Measurements from ENCODE around the gene ROCK1. TPM values are rescaled to one million over a fixed set of nuclear protein-coding genes. Genes with fewer than 3 reads are reported as not detected.
A peak's percentile ranks its signal among the peaks of the same experiment; 100 is the strongest.

Gene ROCK1
- total RNA-seq, 6 experiments from 2014 or later, result 64.8 to 71.7 (median 67.1) TPM

GRCh38 chr18:21134895-21135294 lies 23.3 kb upstream of the ROCK1 start:
- H3K27ac Mint-ChIP-seq, result no peak overlapping the region
- no peaks in the 10 kb centered on the region for H3K36me3 Mint-ChIP-seq (ENCODE audit: low read depth)
- peaks cover 31% of the 10 kb centered on the region for H3K4me1 Mint-ChIP-seq (ENCODE audit: low read depth)
- no peaks in the 10 kb centered on the region; the same call in 1 of the 2 replicates for H3K27me3 Mint-ChIP-seq (ENCODE audit: insufficient read depth)
- TF ChIP-seq, protein P1, sequence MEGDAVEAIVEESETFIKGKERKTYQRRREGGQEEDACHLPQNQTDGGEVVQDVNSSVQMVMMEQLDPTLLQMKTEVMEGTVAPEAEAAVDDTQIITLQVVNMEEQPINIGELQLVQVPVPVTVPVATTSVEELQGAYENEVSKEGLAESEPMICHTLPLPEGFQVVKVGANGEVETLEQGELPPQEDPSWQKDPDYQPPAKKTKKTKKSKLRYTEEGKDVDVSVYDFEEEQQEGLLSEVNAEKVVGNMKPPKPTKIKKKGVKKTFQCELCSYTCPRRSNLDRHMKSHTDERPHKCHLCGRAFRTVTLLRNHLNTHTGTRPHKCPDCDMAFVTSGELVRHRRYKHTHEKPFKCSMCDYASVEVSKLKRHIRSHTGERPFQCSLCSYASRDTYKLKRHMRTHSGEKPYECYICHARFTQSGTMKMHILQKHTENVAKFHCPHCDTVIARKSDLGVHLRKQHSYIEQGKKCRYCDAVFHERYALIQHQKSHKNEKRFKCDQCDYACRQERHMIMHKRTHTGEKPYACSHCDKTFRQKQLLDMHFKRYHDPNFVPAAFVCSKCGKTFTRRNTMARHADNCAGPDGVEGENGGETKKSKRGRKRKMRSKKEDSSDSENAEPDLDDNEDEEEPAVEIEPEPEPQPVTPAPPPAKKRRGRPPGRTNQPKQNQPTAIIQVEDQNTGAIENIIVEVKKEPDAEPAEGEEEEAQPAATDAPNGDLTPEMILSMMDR (IDR thresholded peaks at IDR 0.05), result peak; percentile 58
- no peak overlapping the region for H3K4me3 Mint-ChIP-seq
- peak; percentile 5 for DNase-seq
- no peaks in the 10 kb centered on the region; the same call in 1 of the 2 replicates for H3K9me3 Mint-ChIP-seq

DNA sequence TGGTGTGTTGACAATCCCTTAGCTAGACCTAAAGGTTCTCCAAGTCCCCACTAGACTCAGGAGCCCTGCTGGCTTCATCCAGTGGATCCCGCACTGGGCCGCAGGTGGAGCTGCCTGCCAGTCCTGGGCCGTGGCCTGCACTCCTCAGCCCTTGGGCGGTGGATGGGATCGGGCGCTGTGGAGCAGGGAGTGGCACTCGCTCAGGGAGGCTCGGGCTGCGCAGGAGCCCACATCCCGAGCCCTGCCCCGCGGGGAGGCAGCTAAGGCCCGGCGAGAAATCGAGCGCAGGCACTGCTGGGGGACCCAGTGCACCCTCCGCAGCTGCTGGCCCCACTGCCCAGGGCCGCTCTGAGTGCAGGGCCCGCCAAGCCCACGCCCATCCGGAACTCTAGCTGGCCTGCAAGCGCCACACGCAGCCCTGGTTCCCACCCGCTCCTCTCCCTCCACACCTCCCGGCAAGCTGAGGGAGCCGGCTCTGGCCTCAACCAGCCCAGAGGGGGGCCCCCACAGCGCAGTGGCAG lies 20.8 kb upstream of the ROCK1 start:
- no peak overlapping the region for H3K4me3 Mint-ChIP-seq
- no peak for DNase-seq
- H3K27ac Mint-ChIP-seq, result no peak overlapping the region
- peaks cover 47% of the 10 kb centered on the region for H3K4me1 Mint-ChIP-seq (ENCODE audit: low read depth)
- no peaks in the 10 kb centered on the region; the same call in 1 of the 2 replicates for H3K27me3 Mint-ChIP-seq (ENCODE audit: insufficient read depth)
- TF ChIP-seq, protein P1 (IDR thresholded peaks at IDR 0.05), result no peak
- no peaks in the 10 kb centered on the region for H3K9me3 Mint-ChIP-seq
- H3K36me3 Mint-ChIP-seq (ENCODE audit: low read depth), result no peaks in the 10 kb centered on the region

DNA sequence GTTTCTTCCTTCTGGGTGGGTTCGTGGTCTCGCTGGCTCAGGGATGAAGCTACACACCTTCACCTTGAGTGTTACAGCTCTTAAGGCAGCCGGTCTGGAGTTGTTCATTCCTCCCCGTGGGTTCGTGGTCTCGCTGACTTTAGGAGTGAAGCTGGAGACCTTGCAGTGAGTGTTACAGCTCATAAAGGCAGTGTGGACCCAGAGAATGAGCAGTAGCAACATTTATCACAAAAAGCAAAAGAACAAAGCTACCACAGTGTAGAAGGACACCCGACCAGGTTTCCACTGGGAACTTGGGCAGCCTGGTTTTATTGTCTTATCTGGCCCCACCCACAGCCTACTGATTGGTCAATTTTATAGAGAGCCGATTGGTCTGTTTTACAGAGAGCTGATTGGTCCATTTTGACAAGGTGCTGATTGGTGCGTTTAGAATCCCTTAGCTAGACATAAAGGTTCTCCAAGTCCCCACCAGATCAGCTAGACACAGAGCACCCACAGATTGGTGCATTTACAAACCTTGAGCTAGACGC lies 20.1 kb upstream of the ROCK1 start:
- no peak overlapping the region for H3K4me3 Mint-ChIP-seq
- H3K27me3 Mint-ChIP-seq (ENCODE audit: insufficient read depth), result no peaks in the 10 kb centered on the region; the same call in 1 of the 2 replicates
- no peak overlapping the region for H3K27ac Mint-ChIP-seq
- H3K36me3 Mint-ChIP-seq (ENCODE audit: low read depth), result no peaks in the 10 kb centered on the region
- peaks cover 47% of the 10 kb centered on the region for H3K4me1 Mint-ChIP-seq (ENCODE audit: low read depth)
- H3K9me3 Mint-ChIP-seq, result no peaks in the 10 kb centered on the region
- TF ChIP-seq, protein P1 (IDR thresholded peaks at IDR 0.05), result no peak
- DNase-seq, result no peak

- Mint-ChIP-seq H3K4me1 (ENCODE audit: low read depth) (peaks cover 50% of the 10 kb centered on the region), H3K27me3 (ENCODE audit: insufficient read depth) (no peaks in the 10 kb centered on the region; the same call in 1 of the 2 replicates), H3K27ac (peak overlapping the region; percentile 56), H3K36me3 (ENCODE audit: low read depth) (no peaks in the 10 kb centered on the region), H3K4me3 (peak overlapping the region; percentile 38), H3K9me3 (no peaks in the 10 kb centered on the region)
- peak; percentile 90 for DNase-seq
- TF ChIP-seq, protein P1 (IDR thresholded peaks at IDR 0.05), result no peak
These were observed 18.1 kb upstream of the ROCK1 start for GRCh38 chr18:21129566-21130216.

DNA sequence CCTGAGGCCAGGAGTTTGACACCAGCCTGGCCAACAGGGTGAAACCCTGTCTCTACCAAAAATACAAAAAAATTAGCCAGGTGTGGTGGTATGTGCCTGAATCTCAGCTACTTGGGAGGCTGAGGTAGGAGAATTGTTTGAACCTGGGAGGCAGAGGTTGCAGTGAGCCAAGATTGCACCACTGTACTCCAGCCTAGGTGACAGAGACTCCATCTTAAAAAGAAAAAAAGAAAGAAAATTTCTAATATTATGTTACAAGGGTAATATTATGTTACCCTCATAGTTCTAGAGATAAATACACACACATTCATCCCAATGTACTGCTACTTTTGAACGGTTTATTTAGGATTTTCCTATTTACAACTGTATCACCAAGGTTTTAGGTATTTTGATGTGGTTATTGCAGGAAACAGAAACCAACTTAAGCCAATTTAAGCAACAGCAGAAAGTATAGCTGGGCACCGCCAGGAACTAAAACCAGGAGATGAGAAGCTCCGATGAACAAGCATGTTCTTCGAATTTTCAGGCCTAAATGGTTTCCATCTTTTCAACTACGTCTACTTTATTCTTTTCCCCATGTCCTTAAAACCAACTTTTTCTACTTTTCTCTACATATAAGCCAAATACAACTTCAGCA lies 11.8 kb upstream of the ROCK1 start:
- no peaks in the 10 kb centered on the region; the same call in 1 of the 2 replicates for H3K27me3 Mint-ChIP-seq (ENCODE audit: insufficient read depth)
- H3K36me3 Mint-ChIP-seq (ENCODE audit: low read depth), result no peaks in the 10 kb centered on the region
- H3K27ac Mint-ChIP-seq, result no peak overlapping the region
- no peak overlapping the region for H3K4me3 Mint-ChIP-seq
- no peak for DNase-seq
- TF ChIP-seq, protein P1 (IDR thresholded peaks at IDR 0.05), result no peak
- peaks cover 20% of the 10 kb centered on the region for H3K4me1 Mint-ChIP-seq (ENCODE audit: low read depth)
- no peaks in the 10 kb centered on the region for H3K9me3 Mint-ChIP-seq
